Stimulated activated CD8-positive, alpha-beta memory T cell treated with anti-CD3 and anti-CD28 coated beads, Interleukin-4, amount 100 ng/mL, for 1 hour (primary cell): Measurements from ENCODE around the gene QRICH1.

Experiments used
- DNase-seq, 2 donors: peaks; one replicate each; pipeline ENCODE4 v3.0.0-alpha.2; 2020; ENCODE audit warnings: low read depth in 2 of 2, low spot score in 1 of 2

The QRICH1 gene

DNA sequence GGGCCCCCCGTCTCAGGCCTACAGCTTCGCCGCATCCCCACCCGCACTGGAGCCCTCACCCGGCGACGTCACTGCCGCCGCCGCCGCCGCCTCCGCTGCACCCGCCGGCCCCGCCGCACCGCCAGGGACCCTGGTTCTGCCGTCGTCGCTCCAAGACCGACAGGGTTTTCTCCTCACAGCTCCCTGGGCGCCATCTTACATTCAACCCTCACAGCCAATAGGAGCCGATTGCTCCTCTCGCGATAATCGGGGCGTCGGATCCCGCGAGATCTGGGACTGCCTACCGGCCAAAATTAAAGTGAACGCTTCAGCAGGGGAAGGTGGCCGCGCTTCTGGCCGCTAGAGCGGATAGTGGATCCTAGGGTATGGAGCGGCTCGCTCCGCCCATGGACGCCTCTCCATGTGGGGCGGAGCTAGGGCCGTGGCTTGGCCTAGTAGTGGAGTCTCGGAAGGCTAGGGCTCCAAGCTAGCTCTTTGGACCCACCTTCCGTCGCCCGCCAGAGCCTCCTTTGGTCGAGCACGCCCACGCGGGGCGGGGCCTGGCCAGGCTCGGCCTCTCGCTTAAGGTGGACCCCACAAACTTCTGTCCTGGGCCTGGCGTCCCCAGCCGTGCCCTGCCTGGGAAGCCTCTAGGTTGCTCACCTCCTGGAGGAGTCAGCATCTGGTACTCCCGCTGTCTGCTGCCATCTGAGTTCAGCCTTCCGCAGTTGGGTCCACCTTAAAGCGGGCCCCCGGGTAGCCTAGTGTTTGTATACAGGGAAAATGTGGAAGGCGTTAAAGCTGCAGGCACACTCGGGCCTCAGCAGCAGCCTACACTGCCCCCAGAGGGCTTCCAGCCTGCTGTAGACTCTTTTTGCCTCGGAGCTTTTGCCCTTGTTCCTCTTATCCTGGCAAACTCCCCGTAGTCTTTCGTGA, at the start of gene QRICH1:
TSS of gene QRICH1 (minus strand) at position 219 of the 915 bp plus-strand sequence. CDS start 17,054 bp downstream, outside the sequence.
- peak; percentile 88 to 89 for DNase-seq

- no peak for DNase-seq
Observed at GRCh38 chr3:49140080-49140479, 46.2 kb upstream of the QRICH1 start.

DNA sequence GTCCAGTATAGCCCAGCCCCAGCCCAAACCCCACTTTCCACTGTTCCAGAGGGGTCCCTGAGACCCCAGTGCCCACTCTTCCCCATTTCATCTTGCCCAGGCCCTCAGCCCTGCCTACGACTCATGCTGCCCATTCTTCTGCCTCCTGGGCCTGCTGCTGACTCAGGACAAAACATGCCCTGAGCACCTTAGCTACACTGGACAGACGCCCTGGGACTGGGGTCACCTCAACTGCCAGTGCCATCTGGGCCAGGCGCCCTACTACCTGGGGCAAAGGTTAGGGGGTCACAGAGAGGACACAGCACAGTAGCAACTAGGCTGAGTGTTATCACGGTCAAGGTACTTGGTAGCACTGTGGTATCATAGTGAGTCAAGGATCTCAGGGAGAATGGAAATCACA, 41.6 kb upstream of the QRICH1 start:
- DNase-seq, result no peak

DNA sequence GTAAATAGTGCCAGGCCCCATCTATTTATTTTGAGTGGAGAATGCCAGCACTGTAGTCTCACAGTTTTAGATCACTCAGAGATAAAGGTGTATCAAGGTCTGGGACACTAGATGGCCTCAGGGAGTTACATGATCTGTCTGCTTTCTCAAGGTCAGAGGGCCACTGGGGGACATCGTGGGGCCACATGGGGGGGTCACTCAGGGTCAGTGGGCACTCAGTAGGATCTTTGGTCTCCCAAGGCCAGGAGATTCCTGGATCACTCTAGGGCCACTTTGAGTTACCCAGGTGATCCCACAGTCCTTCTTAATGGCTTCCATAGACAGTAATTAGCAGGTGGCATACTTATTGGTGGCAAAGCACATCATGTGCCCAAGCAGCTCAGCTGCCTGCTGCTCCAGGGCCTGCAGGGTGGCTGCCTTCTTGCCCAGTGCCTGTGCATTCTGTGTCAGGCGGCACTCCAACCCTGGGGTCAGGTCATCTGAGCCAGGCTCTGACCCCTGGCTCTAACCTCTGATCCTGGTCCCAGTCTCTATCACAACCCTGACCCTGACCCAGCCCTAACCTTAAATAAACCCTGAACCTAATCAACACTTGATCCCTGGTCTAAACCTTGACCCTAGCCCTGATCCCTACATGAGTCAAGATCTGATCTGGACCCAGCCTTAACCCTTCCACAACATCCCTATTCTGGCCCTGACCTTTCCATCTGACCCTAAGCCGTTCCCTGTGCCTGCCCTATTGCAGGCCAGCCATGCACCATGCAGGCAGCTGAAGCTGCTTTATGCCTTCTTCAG, 40.8 kb upstream of the QRICH1 start:
- DNase-seq, result no peak

DNA sequence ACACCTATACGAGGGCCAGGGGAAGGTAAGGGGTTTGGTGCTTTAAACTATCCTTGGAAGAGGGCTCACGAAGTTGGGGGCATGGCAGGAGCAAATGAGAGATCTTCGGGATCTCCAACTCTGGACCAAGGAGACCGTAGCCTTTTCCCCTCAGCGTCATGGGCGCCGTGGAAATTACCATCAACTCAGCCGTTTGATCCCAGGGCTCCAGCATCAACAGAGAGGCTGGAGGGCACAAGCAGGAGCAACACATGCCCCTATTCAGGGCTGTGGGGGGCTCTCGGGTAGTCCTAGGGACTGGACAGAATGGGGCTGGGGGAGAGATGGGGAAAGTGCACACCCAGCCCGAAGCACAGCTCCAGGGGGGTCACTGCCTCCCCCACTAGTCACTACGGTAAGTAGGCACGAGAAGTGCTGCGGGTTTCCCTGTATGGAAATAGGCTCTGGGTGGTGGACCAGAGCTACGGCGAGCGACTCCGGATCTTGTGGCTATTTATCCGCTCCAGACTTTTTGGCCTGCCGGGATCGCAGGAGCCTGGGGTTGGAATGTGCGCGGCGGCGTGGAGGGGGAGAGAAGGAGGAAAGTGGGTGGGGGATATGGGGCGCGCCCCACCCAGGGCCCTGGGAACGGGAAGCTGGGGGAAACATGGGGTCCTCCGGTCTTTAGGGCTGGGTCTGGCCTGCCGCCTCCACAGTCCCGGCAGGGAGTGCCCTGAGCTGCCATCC, 39.5 kb upstream of the QRICH1 start:
- no peak for DNase-seq

GRCh38 chr3:49132437-49133225, 38.8 kb upstream of the QRICH1 start, which contains the start of gene LAMB2:
Gene LAMB2 (minus strand): TSS chr3:49133050. CDS start chr3:49132867, 183 bp downstream.
- DNase-seq, result no peak

- DNase-seq, result no peak
Observed at GRCh38 chr3:49132073-49132436, 38.2 kb upstream of the QRICH1 start.

GRCh38 chr3:49131576-49131975, 37.7 kb upstream of the QRICH1 start:
- no peak for DNase-seq

- no peak for DNase-seq
Observed at GRCh38 chr3:49131040-49131439, 37.2 kb upstream of the QRICH1 start.

GRCh38 chr3:49124991-49125670, 31.3 kb upstream of the QRICH1 start:
- no peak for DNase-seq

DNA sequence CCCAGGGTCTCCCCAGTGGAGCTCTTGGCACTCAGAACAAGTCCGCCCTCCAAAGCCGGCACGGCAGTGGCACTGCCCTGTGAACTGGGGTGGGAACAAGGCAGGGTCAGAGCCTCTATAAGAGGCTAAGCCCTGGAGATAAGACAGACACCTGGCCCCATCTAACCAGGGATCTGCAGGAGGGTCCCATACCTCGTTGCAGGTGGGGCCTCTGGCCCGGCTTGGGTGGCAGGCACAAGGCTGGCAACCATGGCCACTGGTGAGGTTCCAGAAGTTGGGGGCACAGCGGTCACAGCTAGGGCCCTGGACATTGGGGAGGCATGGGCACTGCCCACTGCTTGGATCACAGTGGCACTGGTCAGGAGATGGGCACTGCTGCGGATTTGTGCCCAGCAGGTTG, 30.3 kb upstream of the QRICH1 start:
- no peak for DNase-seq

DNA sequence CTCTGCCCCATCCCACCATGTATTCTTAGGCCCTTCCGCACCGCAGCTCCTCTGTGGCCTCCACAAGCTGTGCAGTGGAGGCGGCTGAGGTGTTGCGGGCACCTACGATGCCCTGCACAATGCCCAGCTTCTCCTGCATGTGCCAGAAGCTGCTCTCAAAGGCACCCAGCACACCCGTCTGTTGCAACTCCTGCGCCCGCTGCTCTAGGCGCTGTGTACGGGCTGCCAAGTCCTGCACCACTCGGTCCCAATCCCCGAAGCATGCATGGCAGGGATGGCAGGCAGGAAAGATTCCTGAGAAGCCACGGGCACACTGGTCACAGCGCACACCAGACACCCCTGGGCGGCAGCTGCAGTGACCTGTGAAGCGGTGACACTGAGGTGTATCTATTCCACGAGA, 29.8 kb upstream of the QRICH1 start:
- no peak for DNase-seq

- DNase-seq, result no peak
Observed at GRCh38 chr3:49122886-49123545, 29.1 kb upstream of the QRICH1 start.

- DNase-seq, result no peak
Observed at GRCh38 chr3:49122451-49122850, 28.6 kb upstream of the QRICH1 start.

DNA sequence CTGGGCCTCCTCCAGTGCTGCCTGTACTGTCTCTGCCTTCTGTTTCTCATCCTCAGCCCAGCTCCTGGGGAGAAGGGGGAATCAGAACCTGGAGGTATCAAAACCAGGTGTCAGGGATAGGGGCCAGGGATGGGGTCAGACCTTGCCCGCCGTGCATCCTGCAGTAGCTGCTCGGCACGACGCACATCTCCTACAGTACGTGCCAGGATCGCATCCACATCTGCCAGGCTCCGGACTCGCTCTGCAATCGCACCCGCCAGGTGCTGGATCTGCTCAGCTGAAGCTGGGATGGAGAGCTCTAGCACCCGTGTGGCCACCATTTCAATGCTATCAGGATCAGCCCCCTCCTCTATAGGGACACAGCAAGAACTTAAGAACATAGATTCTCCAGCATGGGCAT, 28.2 kb upstream of the QRICH1 start:
- no peak for DNase-seq

DNA sequence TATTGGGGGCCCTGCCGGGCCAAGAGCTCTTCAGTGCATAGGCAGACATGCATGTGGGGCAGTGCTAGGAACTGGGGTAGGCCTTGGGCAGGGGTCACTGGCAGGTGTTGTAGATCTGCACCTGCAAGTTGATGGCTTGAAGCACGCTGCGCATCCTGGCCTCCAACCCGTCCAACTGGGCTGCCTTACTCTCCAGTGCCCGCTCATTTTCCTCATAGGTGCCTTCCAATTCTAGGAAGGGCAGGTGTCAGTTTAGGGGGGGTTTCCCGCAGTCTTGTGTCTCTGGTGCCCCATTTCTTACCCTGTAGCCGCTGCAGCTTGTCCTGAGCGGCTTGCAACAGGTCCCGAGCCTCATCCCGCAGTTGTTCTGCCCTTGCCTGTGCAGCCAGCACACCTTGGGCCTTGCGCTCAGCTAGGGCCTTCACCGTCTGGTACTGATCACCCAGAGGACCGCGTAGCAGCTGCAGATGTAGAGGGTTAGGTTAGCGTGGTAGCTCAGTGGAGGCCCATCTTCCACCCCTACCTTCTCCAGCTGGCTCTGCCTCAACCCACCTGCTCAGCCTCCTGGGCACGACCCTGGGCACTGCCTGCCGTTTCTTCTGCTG, 27.4 kb upstream of the QRICH1 start:
- no peak for DNase-seq

DNA sequence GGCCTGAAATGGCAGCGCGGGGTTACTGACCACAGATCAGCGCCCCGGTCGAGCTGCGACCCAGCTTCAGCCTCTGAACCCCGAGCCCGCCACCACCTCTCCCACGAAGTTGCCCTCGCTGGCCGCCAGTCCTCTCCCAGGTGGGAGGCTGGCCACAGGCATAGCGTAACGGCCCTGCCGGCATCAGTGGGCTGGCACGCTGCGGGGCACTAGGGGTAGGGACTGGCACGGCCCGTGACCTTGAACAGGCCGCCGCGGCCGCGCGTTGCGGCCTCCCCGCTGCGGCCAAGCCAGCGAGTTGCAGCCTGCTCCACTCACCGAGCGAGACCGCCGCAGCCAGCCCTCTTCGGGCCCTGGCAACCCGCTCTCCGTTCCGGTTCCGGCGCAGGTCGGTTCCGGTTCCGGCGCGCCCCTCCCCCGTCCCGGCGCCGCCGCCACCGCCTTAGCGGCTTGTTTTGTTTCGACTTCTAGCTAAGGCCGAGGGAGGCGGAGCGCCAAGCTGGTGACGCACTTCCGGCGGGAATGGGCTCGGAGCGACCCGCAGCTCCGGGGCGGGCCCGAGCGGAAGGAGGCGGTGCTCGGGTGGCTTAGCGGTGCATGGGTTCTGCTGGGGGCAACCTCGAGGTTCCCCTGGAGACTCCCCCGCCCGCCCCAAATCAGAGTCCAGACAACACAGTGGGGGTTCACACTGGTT, 26.7 kb upstream of the QRICH1 start, which contains the start of gene USP19:
TSS of gene USP19 (minus strand) at position 386 of the 694 bp plus-strand sequence. CDS start 1,678 bp downstream, outside the sequence.
- peak; percentile 83 for DNase-seq

- no peak for DNase-seq
Observed at GRCh38 chr3:49120096-49120437, 26.2 kb upstream of the QRICH1 start.
